Mononuclear cell (primary cell): ENCODE data around the gene MS4A1. TPM values are rescaled to one million over a fixed set of nuclear protein-coding genes. Genes with fewer than 3 reads are reported as not detected.
"Not testable (repeated sequence)": the region's sequence is repeated elsewhere in the genome, so short reads cannot be mapped to it uniquely, and the experiment has no call there.

Experiments
- H3K27me3 ChIP-seq: 2 replicates; pipeline ENCODE4 v1.6.0; 2011; ENCODE audit warnings: low read length, control low read depth; ENCODE audit not compliant: insufficient read depth
- H3K4me1 ChIP-seq: 2 replicates; pipeline ENCODE4 v1.5.1; 2011; ENCODE audit warnings: mild to moderate bottlenecking, low read length, control low read depth; ENCODE audit not compliant: insufficient read depth
- H3K4me3 ChIP-seq: 2 replicates; pipeline ENCODE4 v1.5.1; 2011; ENCODE audit warnings: mild to moderate bottlenecking, low read length, moderate library complexity
- H3K9me3 ChIP-seq: 2 replicates; pipeline ENCODE4 v1.5.1; 2011; ENCODE audit warnings: low read depth, mild to moderate bottlenecking, control low read depth, low read length
- total RNA-seq: library from RNA; depleted of rRNA; stranded (reverse); fragments of >200 nt; gene quantifications from one replicate; pipeline ENCODE4 v1.2.3, GENCODE V29; 2012

Gene MS4A1
- 145 TPM for total RNA-seq

- Histone ChIP-seq H3K9me3 (no peaks in the 10 kb centered on the region), H3K4me1 (peaks cover 7% of the 10 kb centered on the region), H3K27me3 (no peaks in the 10 kb centered on the region), H3K4me3 (peak within 1 kb of the TSS; percentile 44)
These were observed at the start of gene MS4A1 for GRCh38 chr11:60455531-60456042. Gene MS4A1, plus strand, starts transcription at chr11:60455847. Its CDS starts 6,528 bp downstream, at chr11:60462375.

- H3K27me3 ChIP-seq: no peaks in the 10 kb centered on the region
- no peak overlapping the region for H3K4me3 ChIP-seq
- no peaks in the 10 kb centered on the region for H3K4me1 ChIP-seq
- peaks cover 4% of the 10 kb centered on the region for H3K9me3 ChIP-seq
These were observed 35.6 kb upstream of the MS4A1 start for GRCh38 chr11:60420015-60420414.

GRCh38 chr11:60422609-60423008 lies 33.0 kb upstream of the MS4A1 start:
- Histone ChIP-seq H3K4me3 (no peak overlapping the region), H3K9me3 (peaks cover 4% of the 10 kb centered on the region), H3K4me1 (no peaks in the 10 kb centered on the region), H3K27me3 (no peaks in the 10 kb centered on the region)

GRCh38 chr11:60428517-60428916 lies 27.1 kb upstream of the MS4A1 start:
- H3K4me1 ChIP-seq: no peaks in the 10 kb centered on the region

GRCh38 chr11:60429272-60429671 lies 26.4 kb upstream of the MS4A1 start, which contains the start of gene MS4A5:
Gene MS4A5, plus strand, starts transcription at chr11:60429572. Its CDS starts 103 bp downstream, at chr11:60429675.
- H3K4me1 ChIP-seq: no peaks in the 10 kb centered on the region
- no peaks in the 10 kb centered on the region for H3K27me3 ChIP-seq
- H3K9me3 ChIP-seq: no peaks in the 10 kb centered on the region
- H3K4me3 ChIP-seq: no peak within 1 kb of the TSS

More at GRCh38 chr11:60428517-60428916, 27.1 kb upstream of the MS4A1 start:
- Histone ChIP-seq H3K4me3 (no peak overlapping the region), H3K27me3 (no peaks in the 10 kb centered on the region), H3K9me3 (no peaks in the 10 kb centered on the region)

- no peaks in the 10 kb centered on the region for H3K9me3 ChIP-seq
- no peaks in the 10 kb centered on the region for H3K4me1 ChIP-seq
- no peaks in the 10 kb centered on the region for H3K27me3 ChIP-seq
- no peak overlapping the region for H3K4me3 ChIP-seq
These were observed 24.4 kb upstream of the MS4A1 start for GRCh38 chr11:60431251-60431650.

- H3K27me3 ChIP-seq: no peaks in the 10 kb centered on the region
- H3K4me3 ChIP-seq: no peak overlapping the region
- H3K4me1 ChIP-seq: no peaks in the 10 kb centered on the region
- H3K9me3 ChIP-seq: no peaks in the 10 kb centered on the region
These were observed 22.2 kb upstream of the MS4A1 start for GRCh38 chr11:60433401-60433800.

GRCh38 chr11:60447070-60447469 lies 8.6 kb upstream of the MS4A1 start:
- Histone ChIP-seq H3K4me3 (no peak overlapping the region), H3K27me3 (no peaks in the 10 kb centered on the region), H3K4me1 (peaks cover 20% of the 10 kb centered on the region), H3K9me3 (no peaks in the 10 kb centered on the region)

- Histone ChIP-seq H3K4me3 (no peak overlapping the region), H3K4me1 (peaks cover 20% of the 10 kb centered on the region), H3K27me3 (no peaks in the 10 kb centered on the region), H3K9me3 (no peaks in the 10 kb centered on the region)
These were observed 7.8 kb upstream of the MS4A1 start for GRCh38 chr11:60447846-60448245.

GRCh38 chr11:60451185-60451584 lies 4.5 kb upstream of the MS4A1 start:
- not testable (repeated sequence) for H3K4me3 ChIP-seq, H3K27me3 ChIP-seq, H3K9me3 ChIP-seq
- peaks cover 22% of the 10 kb centered on the region for H3K4me1 ChIP-seq

GRCh38 chr11:60454212-60454611 lies 1.4 kb upstream of the MS4A1 start:
- Histone ChIP-seq H3K27me3 (no peaks in the 10 kb centered on the region), H3K9me3 (no peaks in the 10 kb centered on the region), H3K4me3 (no peak overlapping the region), H3K4me1 (peaks cover 7% of the 10 kb centered on the region)

- no peaks in the 10 kb centered on the region for H3K9me3 ChIP-seq
- H3K4me1 ChIP-seq: peaks cover 14% of the 10 kb centered on the region
- peak overlapping the region; percentile 44 for H3K4me3 ChIP-seq
- H3K27me3 ChIP-seq: no peaks in the 10 kb centered on the region
These were observed 1.9 kb downstream of the MS4A1 start for GRCh38 chr11:60457576-60457975.

GRCh38 chr11:60459345-60459744 lies 3.7 kb downstream of the MS4A1 start:
- H3K4me3 ChIP-seq: no peak overlapping the region

GRCh38 chr11:60468829-60469228 lies 13.2 kb downstream of the MS4A1 start:
- Histone ChIP-seq H3K4me3 (no peak overlapping the region), H3K4me1 (peaks cover 8% of the 10 kb centered on the region), H3K27me3 (no peaks in the 10 kb centered on the region), H3K9me3 (no peaks in the 10 kb centered on the region)

More at GRCh38 chr11:60459345-60459744, 3.7 kb downstream of the MS4A1 start:
- Histone ChIP-seq H3K4me1 (peaks cover 22% of the 10 kb centered on the region), H3K9me3 (no peaks in the 10 kb centered on the region), H3K27me3 (no peaks in the 10 kb centered on the region)

- no peaks in the 10 kb centered on the region for H3K9me3 ChIP-seq
- no peaks in the 10 kb centered on the region for H3K27me3 ChIP-seq
- peaks cover 8% of the 10 kb centered on the region for H3K4me1 ChIP-seq
- no peak overlapping the region for H3K4me3 ChIP-seq
These were observed 14.1 kb downstream of the MS4A1 start for GRCh38 chr11:60469723-60470122.

- H3K9me3 ChIP-seq: no peaks in the 10 kb centered on the region
- no peaks in the 10 kb centered on the region for H3K27me3 ChIP-seq
These were observed 21.4 kb downstream of the MS4A1 start for GRCh38 chr11:60477035-60477445.

More at GRCh38 chr11:60477035-60477445, 21.4 kb downstream of the MS4A1 start:
- Histone ChIP-seq H3K4me1 (peaks cover 15% of the 10 kb centered on the region), H3K4me3 (no peak overlapping the region)
